ENCODE measurements around the gene ZNF280C. TPM values are rescaled to one million over a fixed set of nuclear protein-coding genes. Genes with fewer than 3 reads are reported as not detected.

Gene ZNF280C
- total and polyA plus RNA-seq, 8 donors, result 3.9 to 10.2 (median 8.3) TPM

- Histone ChIP-seq H3K4me3 (peak overlapping the region; percentile 44 to 53), H3K27ac (peak overlapping the region; percentile 65 to 79), H3K4me1 (peaks cover 0 to 10% of the 10 kb centered on the region in 2 donors), H3K27me3 (no peaks in the 10 kb centered on the region), H3K36me3 (no peaks in the 10 kb centered on the region), H3K9me3 (no peaks in the 10 kb centered on the region)
- intact Hi-C loops (cut with DNase I), result no loop called here
- no peak for TF ChIP-seq CTCF (IDR thresholded peaks at IDR 0.05)
- ATAC-seq (peak; percentile 27), DNase-seq (peak in 1 of 4 donors; percentile 7)
These were observed 697 bp downstream of the ZNF280C start for GRCh38 chrX:130267956-130268448.

GRCh38 chrX:130264573-130264972 is 4.1 kb downstream of the ZNF280C start:
- Histone ChIP-seq H3K9me3 (no peaks in the 10 kb centered on the region), H3K4me3 (no peak overlapping the region), H3K36me3 (no peaks in the 10 kb centered on the region), H3K27me3 (no peaks in the 10 kb centered on the region), H3K27ac (no peak overlapping the region), H3K4me1 (peaks cover 0 to 10% of the 10 kb centered on the region in 2 donors)
- intact Hi-C loops (cut with DNase I), result no loop called here
- DNase-seq (no peak), ATAC-seq (no peak)
- no peak for TF ChIP-seq CTCF (IDR thresholded peaks at IDR 0.05)

GRCh38 chrX:130263016-130263415 is 5.7 kb downstream of the ZNF280C start:
- no peak for TF ChIP-seq CTCF (IDR thresholded peaks at IDR 0.05)
- Histone ChIP-seq H3K27ac (no peak overlapping the region), H3K9me3 (no peaks in the 10 kb centered on the region), H3K4me3 (no peak overlapping the region), H3K4me1 (peaks cover 0 to 10% of the 10 kb centered on the region in 2 donors), H3K27me3 (no peaks in the 10 kb centered on the region), H3K36me3 (no peaks in the 10 kb centered on the region)
- DNase-seq, result no peak
- ATAC-seq, result no peak
- intact Hi-C loops (cut with DNase I), result no loop called here

- Histone ChIP-seq H3K27me3 (no peaks in the 10 kb centered on the region), H3K9me3 (no peaks in the 10 kb centered on the region), H3K4me1 (peaks cover 0 to 5% of the 10 kb centered on the region in 2 donors), H3K4me3 (no peak overlapping the region), H3K27ac (no peak overlapping the region), H3K36me3 (no peaks in the 10 kb centered on the region)
- ATAC-seq (no peak), DNase-seq (no peak)
- TF ChIP-seq CTCF (IDR thresholded peaks at IDR 0.05), result no peak
- intact Hi-C loops (cut with DNase I), result no loop called here
These were observed 6.5 kb downstream of the ZNF280C start for GRCh38 chrX:130262231-130262630.

GRCh38 chrX:130261296-130261893 is 7.3 kb downstream of the ZNF280C start:
- Histone ChIP-seq H3K27me3 (no peaks in the 10 kb centered on the region), H3K9me3 (no peaks in the 10 kb centered on the region), H3K4me3 (no peak overlapping the region), H3K4me1 (no peaks in the 10 kb centered on the region), H3K27ac (no peak overlapping the region), H3K36me3 (no peaks in the 10 kb centered on the region)
- intact Hi-C loops (cut with DNase I), result no loop called here
- TF ChIP-seq CTCF (IDR thresholded peaks at IDR 0.05), result no peak
- no peak for ATAC-seq
- DNase-seq, result no peak
